Stimulated activated CD8-positive, alpha-beta memory T cell treated with anti-CD3 and anti-CD28 coated beads, Interleukin-12 subunit alpha, Interleukin-12 subunit beta, amount 100 ng/mL, for 24 hours (primary cell): ENCODE measurements around the gene ATP8A2.
"Not testable (repeated sequence)": the region's sequence is repeated elsewhere in the genome, so short reads cannot be mapped to it uniquely, and the experiment has no call there.

Experiments used
- DNase-seq: peaks from one replicate; pipeline ENCODE4 v3.0.0-alpha.2; 2020; ENCODE audit errors: extremely low read depth

ATP8A2 gene

GRCh38 chr13:26071691-26072090 lies 699.9 kb downstream of the ATP8A2 start:
- DNase-seq: no peak

- not testable (repeated sequence) for DNase-seq
Measured at GRCh38 chr13:26072335-26072734, 700.6 kb downstream of the ATP8A2 start.

GRCh38 chr13:26074706-26075105 lies 702.9 kb downstream of the ATP8A2 start:
- no peak for DNase-seq
